ENCODE measurements around the gene PLCG2.
"Not testable (repeated sequence)": the region's sequence is repeated elsewhere in the genome, so short reads cannot be mapped to it uniquely, and the experiment has no call there.

PLCG2 gene

DNA sequence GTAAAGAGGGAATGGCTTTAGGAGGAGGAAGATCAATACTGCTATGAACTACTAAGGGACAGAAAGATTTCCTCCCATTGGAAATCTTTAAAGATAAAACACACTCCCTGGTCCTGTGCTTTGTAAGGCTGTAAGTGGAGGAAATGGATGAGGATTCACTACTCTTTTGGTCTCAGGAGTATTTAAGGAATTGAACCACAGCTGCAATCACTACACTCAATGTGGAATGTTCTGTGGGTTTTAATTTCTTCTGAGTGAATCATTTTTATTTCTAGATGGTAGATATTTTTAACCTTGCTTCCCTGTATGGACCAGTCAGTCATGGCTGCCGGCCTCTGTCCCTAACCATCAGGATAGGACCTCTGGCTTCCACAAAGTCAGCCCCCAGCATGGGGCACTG is 166.6 kb downstream of the PLCG2 start:
- no peak for DNase-seq

DNA sequence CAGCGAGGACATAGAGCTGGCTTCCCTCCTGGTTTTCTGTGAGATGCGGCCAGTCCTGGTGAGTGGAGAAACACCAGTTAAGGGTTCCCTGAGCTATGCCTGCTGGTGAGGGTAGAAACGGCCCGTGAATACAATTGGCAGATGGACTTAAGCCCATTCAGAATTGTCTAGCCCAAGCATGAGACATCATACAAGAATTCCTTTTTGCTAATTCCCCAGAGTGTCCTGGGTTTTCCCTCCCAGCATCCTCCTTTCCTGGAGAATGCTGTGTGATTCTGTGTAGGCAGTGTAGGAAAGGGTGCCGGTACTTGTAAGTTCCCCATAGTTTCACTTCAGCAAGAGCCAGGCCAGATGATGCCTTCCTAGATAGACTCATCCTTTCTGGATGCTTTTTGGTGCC is 167.1 kb downstream of the PLCG2 start:
- DNase-seq: no peak

DNA sequence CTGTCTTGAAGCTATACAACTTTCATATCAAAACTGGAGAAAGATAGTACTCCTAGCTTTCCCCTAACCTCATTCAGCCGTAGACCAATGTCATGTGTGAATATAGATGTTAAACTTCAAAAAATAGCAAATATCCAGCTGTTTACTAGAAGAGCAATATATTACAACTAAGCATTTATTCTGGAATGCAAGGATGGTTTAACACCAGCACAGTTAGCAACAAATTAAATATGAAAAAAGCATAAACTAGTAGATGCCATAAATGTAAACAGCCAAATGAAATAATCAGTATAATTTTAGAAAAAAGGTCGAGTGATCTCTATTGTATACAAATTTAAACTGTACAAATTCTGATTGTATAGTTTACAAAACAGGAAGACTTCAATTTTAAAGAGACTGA is 172.5 kb downstream of the PLCG2 start:
- no peak for DNase-seq

DNA sequence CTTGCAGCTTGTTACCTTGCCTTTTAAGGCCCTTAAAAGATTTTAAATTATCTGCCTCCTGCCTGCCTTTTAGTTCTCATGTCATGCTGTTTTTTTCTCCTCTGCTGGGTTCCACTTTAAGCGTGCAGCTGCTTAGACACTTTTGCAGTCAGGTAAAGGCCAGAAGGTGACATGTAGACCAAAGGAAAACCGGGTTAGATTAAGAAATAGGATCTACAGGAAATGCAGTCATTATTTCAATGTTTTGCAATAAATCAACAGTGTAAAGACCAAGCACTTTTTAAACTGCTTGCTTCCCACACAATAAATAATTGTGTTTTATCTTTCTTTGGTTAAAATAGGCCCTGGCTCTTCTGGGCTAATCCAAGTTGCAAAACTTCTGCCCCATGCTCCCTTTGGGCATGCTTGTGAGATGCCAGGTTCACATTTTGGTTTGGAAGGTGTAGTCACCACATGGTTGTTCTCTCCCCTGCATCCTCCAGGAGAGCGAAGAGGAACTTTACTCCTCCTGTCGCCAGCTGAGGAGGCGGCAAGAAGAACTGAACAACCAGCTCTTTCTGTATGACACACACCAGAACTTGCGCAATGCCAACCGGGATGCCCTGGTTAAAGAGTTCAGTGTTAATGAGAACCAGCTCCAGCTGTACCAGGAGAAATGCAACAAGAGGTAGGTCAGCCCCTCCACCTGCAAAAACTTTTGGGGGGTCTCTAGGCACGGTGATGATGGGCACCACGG is 177.3 kb downstream of the PLCG2 start:
- no peak for DNase-seq

GRCh38 chr16:81964808-81965207 is 185.7 kb downstream of the PLCG2 start:
- no peak for DNase-seq

DNA sequence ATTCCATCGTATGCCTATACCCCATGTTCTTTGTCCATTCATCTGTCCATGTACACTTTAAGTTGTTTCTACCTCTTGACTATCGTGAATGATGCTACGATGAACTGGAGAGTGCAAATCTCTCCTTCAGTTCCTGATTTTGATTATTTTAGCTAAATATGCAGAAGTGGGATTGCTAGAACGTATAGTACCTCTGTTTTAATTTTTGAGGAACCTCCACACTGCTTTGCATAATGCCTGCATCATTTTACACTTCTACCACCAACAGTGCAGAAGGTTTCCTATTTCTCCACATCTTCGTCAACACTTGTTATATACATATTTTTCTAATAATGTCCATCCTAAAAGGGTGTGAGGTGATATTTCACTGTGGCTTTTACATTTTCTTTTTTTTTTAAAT is 188.3 kb downstream of the PLCG2 start:
- no peak for DNase-seq

DNA sequence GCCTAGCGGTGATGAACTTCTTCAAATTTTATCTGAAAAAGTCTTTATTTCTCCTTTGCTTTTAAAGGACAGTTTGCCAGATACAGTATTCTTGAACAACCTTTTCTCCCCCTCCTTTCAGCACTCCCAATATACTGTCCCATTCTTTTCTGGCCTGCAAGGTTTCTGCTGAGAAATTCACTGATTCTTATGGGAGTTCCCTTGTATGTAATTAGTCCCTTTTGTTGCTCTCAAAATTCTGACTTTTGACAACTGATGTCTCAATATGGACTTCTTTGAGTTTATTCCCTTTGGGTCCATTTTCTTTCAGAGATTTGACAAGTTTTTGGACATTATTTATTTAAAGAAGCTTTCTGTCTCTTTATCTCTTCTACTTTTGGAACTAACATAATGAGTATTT is 192.8 kb downstream of the PLCG2 start:
- no peak for DNase-seq

DNA sequence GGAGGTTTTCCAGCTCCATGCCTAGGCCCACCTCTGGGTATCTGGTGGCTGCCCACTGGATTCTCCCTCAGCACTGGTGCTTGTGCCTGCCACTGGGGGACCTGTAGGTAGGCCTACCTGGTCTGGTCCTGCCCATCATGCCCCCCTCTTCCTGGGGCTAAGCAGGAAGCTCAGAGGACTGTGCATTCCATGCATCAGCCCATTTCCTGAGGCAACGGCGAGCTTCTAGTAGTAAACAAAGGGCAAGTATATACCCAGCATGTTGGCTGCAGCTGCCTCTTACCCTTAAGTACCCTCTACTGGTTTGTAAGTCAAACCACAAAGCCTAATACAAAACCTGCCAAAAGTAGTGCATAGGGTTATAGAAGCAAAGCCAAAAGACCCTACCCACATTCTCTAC is 194.6 kb downstream of the PLCG2 start:
- no peak for DNase-seq

DNA sequence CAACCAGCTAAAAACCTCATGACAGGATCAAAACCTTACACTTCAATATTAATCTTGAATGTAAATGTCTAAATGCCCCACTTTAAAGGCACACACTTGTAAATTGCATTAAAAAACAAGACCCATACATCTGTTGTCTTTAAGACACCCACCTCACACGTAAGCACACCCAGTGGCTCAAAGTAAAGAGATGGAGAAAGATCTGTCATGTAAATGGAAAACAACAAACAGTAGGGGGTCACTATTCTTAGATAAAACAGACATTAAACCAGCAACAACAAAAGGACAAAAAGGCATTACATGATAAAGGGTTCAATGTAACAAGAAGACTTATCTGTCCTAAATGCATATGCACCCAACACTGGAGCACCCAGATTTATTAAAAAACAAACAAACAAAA is 196.5 kb downstream of the PLCG2 start:
- no peak for DNase-seq

- not testable (repeated sequence) for DNase-seq
These were observed 198.3 kb downstream of the PLCG2 start for GRCh38 chr16:81977335-81977942.

GRCh38 chr16:81987121-81987520 is 208.0 kb downstream of the PLCG2 start:
- no peak for DNase-seq

DNA sequence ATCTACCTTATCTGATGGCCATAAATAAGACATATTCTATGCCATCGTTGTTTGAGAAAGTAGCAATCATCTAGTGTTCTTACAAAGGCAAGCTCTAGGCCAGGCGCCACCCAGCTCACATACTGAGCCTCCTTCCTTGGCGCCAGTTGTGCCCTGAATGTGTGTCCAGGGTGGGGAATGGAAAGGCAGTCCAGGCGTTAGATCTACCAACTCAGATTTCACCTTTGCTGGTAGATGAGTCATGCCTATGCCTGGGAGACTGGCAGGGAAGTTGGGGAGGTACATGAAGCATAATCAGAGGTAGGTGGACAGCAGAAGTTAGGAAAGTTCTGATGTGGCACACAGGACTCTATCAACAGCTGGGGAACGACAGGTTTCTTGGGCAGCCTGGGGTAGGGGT is 208.6 kb downstream of the PLCG2 start:
- no peak for DNase-seq

- DNase-seq: no peak
These were observed 213.8 kb downstream of the PLCG2 start for GRCh38 chr16:81992859-81993258.

GRCh38 chr16:81994485-81994884 is 215.4 kb downstream of the PLCG2 start:
- no peak for DNase-seq

DNA sequence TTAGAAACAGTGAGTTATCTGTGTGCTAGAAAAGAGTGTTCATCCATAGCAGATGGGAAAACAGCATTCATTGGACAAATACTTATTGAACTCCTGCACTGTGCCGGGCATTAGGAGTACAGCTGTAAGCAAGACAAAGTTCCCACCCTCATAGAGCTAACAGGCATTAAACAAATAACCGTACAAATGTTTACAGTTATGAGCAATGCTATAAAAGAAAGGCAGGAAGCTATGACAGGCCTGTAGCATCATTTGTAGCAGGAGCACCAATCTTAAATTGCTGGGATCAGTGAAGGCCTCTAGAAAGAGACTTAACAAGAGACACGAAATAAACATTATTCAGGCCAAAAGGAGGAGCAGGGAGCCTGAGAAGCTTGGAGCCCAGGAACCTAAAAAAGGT is 216.6 kb downstream of the PLCG2 start:
- DNase-seq: no peak

- no peak for DNase-seq
These were observed 217.8 kb downstream of the PLCG2 start for GRCh38 chr16:81996664-81997509.

GRCh38 chr16:81997738-81998137 is 218.6 kb downstream of the PLCG2 start:
- no peak for DNase-seq

DNA sequence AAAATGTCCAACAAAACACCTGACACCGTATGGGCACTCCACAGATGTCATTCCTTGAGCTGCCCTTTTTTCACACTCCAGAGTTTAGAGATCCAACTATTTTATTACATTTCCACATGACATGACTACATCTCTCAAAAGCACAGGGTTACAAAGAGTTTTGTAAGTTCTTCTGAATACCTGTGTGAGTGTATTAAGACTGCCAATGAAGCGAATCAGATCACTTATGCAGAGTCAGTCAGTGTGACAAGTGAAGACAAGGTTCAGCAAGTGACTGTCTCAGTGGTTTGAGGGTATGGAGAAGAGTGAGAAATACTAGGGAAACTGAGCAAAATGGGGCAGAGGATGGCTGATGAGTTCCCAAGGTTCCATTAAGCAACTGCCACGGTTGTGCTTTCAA is 223.7 kb downstream of the PLCG2 start:
- no peak for DNase-seq

DNA sequence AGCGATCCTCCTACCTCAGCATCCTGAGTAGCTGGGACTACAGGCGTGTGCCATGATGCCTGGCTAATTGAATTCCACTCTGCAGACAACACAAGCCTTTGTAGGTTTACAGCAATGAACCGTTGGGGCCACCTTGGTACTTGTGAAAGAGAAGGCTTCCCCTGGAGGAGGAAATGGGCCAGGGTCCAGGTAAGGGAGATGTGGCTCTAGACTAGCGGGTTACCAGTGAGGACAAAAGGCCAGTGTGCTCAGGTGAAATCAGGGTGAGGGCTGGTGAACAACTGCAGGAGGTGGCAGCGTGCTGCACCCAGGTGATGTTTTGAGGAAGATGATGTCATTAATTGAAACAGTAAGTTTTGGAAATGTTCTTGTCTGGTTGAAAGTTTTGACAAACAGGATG is 225.5 kb downstream of the PLCG2 start:
- DNase-seq: no peak

DNA sequence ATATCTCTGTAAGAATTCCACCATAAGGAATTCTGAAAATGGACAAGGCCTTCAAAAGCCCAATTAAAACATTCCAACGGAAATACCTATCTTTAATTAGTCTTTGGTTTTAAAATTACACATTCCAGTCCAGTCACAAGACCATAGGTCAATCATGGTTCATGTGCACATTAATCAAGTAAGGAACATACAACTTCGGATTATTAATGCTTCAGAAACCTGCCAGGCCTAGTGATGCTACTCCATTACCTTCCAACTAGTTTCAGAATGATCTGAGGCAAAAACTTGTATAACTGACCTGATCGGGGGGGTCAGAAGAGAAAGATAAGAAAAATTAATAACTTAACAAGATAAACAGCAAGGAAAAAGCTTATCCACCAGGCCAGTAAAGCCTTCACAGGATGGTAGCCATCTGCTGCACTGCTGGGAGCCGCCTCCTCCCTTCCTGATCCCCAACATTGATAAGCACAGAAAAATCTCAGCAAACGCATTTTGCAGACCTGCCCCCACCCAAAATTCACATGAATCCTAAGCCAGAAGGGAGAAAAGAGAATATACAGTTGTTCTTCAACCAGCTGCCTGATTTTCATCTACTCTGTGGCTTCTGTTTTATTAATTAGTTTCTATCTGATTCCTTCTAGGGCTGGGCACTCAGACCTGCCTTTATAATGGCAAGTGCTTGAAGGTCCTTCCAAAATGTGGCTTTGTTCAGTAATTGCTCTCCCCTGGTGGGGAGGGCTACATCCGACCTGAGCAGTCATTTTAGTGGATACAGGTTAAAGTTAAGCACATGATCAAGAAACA is 226.1 kb downstream of the PLCG2 start:
- DNase-seq: no peak

DNA sequence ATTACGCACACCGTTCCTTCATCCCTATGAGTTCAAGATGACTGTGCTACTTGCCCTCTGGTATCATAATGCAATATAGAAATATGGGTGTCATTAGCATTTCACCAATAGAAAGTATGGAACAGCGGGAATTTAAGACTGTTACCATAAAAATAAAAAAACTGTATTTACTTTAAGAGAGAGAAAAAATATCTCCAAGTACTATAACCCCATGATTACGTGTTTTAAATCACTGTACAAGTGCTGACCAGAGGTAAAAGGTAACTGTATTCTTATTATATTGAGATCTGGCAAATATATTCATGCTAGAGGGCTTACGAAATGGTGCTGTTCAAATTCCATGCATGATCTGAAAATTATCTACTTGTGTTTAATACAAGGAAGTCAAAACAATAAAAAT is 226.9 kb downstream of the PLCG2 start:
- no peak for DNase-seq

DNA sequence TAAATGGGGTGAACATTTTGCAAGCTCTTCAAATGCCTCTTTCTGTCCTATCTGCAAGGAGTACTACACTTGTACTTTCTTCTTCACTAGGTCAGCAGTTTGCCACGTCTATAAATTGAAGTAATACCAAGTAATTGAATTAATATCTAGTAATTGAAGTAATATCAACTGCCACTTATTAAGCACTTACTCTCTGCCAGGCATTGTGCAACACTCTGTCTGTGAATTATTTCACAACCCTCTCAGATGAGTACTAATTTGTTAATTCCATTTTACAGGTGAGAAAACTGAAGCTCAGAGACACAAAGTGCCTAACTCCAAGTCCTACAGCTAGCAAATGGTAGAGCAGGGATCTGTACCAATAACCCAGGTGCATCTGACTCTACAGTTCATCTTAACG is 228.1 kb downstream of the PLCG2 start:
- no peak for DNase-seq

GRCh38 chr16:82008957-82009592 is 230.0 kb downstream of the PLCG2 start:
- no peak for DNase-seq

All from NCI-H748 treated with DMSO at 0.1 percent for 48 hours (cell line).